ENCODE results near the gene ZSCAN22.
"Not testable (repeated sequence)": the region's sequence is repeated elsewhere in the genome, so short reads cannot be mapped to it uniquely, and the experiment has no call there.

DNA sequence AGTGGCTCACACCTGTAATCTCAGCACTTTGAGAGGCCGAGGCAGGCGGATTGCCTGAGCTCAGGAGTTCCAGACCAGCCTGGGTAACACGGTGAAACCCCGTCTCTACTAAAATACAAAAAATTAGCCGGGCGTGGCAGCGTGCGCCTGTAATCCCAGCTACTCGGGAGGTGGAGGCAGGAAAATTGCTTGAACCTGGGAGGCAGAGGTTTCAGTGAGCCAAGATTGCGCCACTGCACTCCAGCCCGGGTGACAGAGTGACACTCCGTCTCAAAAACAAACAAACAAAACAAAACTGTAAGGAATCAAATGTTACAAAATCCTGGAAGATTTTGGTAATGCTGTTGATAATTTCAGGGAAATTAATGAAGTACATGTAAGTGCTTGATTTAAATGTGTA lies 21.3 kb downstream of the ZSCAN22 start:
- TF ChIP-seq, protein P1, sequence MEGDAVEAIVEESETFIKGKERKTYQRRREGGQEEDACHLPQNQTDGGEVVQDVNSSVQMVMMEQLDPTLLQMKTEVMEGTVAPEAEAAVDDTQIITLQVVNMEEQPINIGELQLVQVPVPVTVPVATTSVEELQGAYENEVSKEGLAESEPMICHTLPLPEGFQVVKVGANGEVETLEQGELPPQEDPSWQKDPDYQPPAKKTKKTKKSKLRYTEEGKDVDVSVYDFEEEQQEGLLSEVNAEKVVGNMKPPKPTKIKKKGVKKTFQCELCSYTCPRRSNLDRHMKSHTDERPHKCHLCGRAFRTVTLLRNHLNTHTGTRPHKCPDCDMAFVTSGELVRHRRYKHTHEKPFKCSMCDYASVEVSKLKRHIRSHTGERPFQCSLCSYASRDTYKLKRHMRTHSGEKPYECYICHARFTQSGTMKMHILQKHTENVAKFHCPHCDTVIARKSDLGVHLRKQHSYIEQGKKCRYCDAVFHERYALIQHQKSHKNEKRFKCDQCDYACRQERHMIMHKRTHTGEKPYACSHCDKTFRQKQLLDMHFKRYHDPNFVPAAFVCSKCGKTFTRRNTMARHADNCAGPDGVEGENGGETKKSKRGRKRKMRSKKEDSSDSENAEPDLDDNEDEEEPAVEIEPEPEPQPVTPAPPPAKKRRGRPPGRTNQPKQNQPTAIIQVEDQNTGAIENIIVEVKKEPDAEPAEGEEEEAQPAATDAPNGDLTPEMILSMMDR (IDR thresholded peaks at IDR 0.05), result not testable (repeated sequence)
- TF ChIP-seq EP300, POLR2A, POLR2AphosphoS5 (IDR thresholded peaks at IDR 0.05): not testable (repeated sequence)
